OCI-LY7 (cell line): Measurements from ENCODE around the gene SOX5. TPM values are rescaled to one million over a fixed set of nuclear protein-coding genes. Genes with fewer than 3 reads are reported as not detected.

Experiments used
- BruUV-seq: library from RNA; stranded (reverse); fragments of 400-500 nt; replicated peaks from 2 replicates; lab custom pipeline; 2021; lab: Mats Ljungman, UMichigan
- CTCF ChIA-PET: fragments of 300-600 bp; sonication (Branson Sonifier 250); formaldehyde crosslinking; loops from one replicate; lab custom pipeline; 2022; ENCODE audit warnings: antibody characterized with exemption; ENCODE audit not compliant: unreplicated experiment; lab: Charles Lee
- POLR2A ChIA-PET: fragments of 300-600 bp; sonication (Branson Sonifier 250); formaldehyde crosslinking; loops from one replicate; lab custom pipeline; 2022; ENCODE audit warnings: antibody characterized with exemption; lab: Charles Lee
- DNase-seq: peaks from one replicate; pipeline ENCODE4 v3.0.0-alpha.2; 2015; ENCODE audit warnings: low spot score
- H2AFZ ChIP-seq: fragments of 200-600 bp; sonication (generic), shearing (Covaris generic); 2 replicates; pipeline ENCODE4 v1.6.1; 2014; ENCODE audit warnings: mild to moderate bottlenecking, antibody characterized with exemption, low read length, moderate library complexity
- H3K27ac ChIP-seq: fragments of 200-600 bp; sonication (generic); 2 replicates; pipeline ENCODE4 v1.5.1; 2014; ENCODE audit warnings: mixed run types, low read depth, mild to moderate bottlenecking, moderate library complexity, low read length, inconsistent platforms; ENCODE audit not compliant: poor library complexity, severe bottlenecking
- H3K36me3 ChIP-seq: fragments of 200-600 bp; sonication (generic); 2 replicates; pipeline ENCODE4 v1.6.1; 2014; ENCODE audit warnings: mild to moderate bottlenecking, antibody characterized with exemption, low read length, moderate library complexity, mixed read lengths; ENCODE audit not compliant: insufficient read depth
- H3K4me1 ChIP-seq: fragments of 200-600 bp; sonication (generic); 2 replicates; pipeline ENCODE4 v1.5.1; 2014; ENCODE audit warnings: mild to moderate bottlenecking, low read length; ENCODE audit not compliant: insufficient read depth, poor library complexity, severe bottlenecking
- H3K4me2 ChIP-seq: fragments of 200-600 bp; sonication (generic); 2 replicates; pipeline ENCODE4 v1.6.1; 2014; ENCODE audit warnings: mild to moderate bottlenecking, low read length
- H3K4me3 ChIP-seq: fragments of 200-600 bp; sonication (generic); 2 replicates; pipeline ENCODE4 v1.5.1; 2014; ENCODE audit warnings: mild to moderate bottlenecking, low read depth, low read length; ENCODE audit not compliant: poor library complexity, severe bottlenecking
- H3K79me2 ChIP-seq: fragments of 200-600 bp; sonication (generic); 2 replicates; pipeline ENCODE4 v1.6.1; 2016; ENCODE audit warnings: low read depth, mild to moderate bottlenecking, low read length, moderate library complexity, mixed read lengths; ENCODE audit not compliant: insufficient read depth
- H3K9me2 ChIP-seq: fragments of 200-600 bp; sonication (generic); 2 replicates; pipeline ENCODE4 v1.6.1; 2016; ENCODE audit warnings: mild to moderate bottlenecking, low read length, mixed read lengths; ENCODE audit not compliant: insufficient read depth
- H3K9me3 ChIP-seq: fragments of 200-600 bp; sonication (generic); 2 replicates; pipeline ENCODE4 v1.6.1; 2014; ENCODE audit warnings: mild to moderate bottlenecking, mixed run types, low read length, mixed read lengths
- H4K20me1 ChIP-seq: fragments of 200-600 bp; sonication (generic); 2 replicates; pipeline ENCODE4 v1.6.1; 2014; ENCODE audit warnings: mild to moderate bottlenecking, antibody characterized with exemption, low read length, moderate library complexity, mixed read lengths; ENCODE audit not compliant: insufficient read depth
- EZH2phosphoT487 ChIP-seq: fragments of 200-600 bp; sonication (generic); IDR thresholded peaks from 2 replicates; pipeline ENCODE4 v1.6.1; 2018; ENCODE audit warnings: low read depth, borderline replicate concordance, mild to moderate bottlenecking, mixed run types, antibody characterized with exemption, low read length, moderate library complexity, mixed read lengths
- intact Hi-C: fragments of 100-400 bp; cut with micrococcal nuclease; formaldehyde crosslinking; loops from one replicate; pipeline ENCODE4 v1.10.0; 2022; ENCODE audit not compliant: unreplicated experiment
- total RNA-seq, 2 experiments: library from RNA; depleted of rRNA in 1 of 2; stranded (reverse); fragments of >200 nt in 1 of 2; shearing (Covaris generic) in 1 of 2; gene quantifications; 2 replicates each; pipeline ENCODE4 v1.2.3, GENCODE V29; 2014 to 2022
- TF ChIP-seq, protein P1 (sequence below): fragments of 200-600 bp; sonication (generic); conservative IDR thresholded peaks from 2 replicates; pipeline ENCODE4 v1.5.1; 2014; ENCODE audit warnings: mild to moderate bottlenecking, antibody characterized with exemption, low read length, moderate library complexity, mixed read lengths

Gene SOX5
- total RNA-seq, 2 experiments from 2014 or later: 0.16 TPM; not detected in 1

DNA sequence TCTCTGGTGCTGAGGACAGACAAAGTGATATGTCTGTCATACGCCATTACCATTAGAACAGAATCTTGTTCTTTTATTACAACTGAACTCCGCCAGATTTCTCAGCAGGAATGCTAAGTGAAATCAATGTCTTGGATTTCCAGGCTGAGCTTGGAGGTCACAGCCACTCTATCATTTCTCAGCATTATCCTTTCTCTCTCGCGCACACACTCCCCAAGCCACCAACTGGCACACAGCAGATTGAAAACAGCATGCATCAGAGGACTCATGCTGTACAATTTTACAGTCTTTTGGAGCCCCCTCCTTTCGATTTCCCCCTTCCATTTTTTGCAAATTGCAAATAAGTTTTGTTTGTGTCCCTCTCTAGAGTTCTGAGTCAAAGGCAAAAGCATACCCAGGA, 348.6 kb downstream of the SOX5 start:
- H4K20me1 ChIP-seq: no peaks in the 10 kb centered on the region
- no peaks in the 10 kb centered on the region for H3K9me3 ChIP-seq
- H3K9me2 ChIP-seq: no peaks in the 10 kb centered on the region
- H3K36me3 ChIP-seq: no peaks in the 10 kb centered on the region
- H3K79me2 ChIP-seq: no peaks in the 10 kb centered on the region
- no peaks in the 10 kb centered on the region for H3K4me1 ChIP-seq
- intact Hi-C loops: no loop called here
- no peak overlapping the region for H2AFZ ChIP-seq
- ChIA-PET CTCF (interaction anchor here (0.6 kb wide), 1 partner anchor 111 kb away, joined by 3 read pairs; no protein-coding TSS in a partner anchor), POLR2A (interaction anchor here (0.7 kb wide), 1 partner anchor 17 kb away, joined by 4 read pairs; no protein-coding TSS in a partner anchor)
- H3K4me2 ChIP-seq: no peak overlapping the region
- BruUV-seq: no TSS peak
- H3K27ac ChIP-seq: no peak overlapping the region
- TF ChIP-seq, protein P1, sequence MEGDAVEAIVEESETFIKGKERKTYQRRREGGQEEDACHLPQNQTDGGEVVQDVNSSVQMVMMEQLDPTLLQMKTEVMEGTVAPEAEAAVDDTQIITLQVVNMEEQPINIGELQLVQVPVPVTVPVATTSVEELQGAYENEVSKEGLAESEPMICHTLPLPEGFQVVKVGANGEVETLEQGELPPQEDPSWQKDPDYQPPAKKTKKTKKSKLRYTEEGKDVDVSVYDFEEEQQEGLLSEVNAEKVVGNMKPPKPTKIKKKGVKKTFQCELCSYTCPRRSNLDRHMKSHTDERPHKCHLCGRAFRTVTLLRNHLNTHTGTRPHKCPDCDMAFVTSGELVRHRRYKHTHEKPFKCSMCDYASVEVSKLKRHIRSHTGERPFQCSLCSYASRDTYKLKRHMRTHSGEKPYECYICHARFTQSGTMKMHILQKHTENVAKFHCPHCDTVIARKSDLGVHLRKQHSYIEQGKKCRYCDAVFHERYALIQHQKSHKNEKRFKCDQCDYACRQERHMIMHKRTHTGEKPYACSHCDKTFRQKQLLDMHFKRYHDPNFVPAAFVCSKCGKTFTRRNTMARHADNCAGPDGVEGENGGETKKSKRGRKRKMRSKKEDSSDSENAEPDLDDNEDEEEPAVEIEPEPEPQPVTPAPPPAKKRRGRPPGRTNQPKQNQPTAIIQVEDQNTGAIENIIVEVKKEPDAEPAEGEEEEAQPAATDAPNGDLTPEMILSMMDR: no peak
- TF ChIP-seq EZH2phosphoT487: no peak
- H3K4me3 ChIP-seq: no peak overlapping the region
- no peak for DNase-seq

DNA sequence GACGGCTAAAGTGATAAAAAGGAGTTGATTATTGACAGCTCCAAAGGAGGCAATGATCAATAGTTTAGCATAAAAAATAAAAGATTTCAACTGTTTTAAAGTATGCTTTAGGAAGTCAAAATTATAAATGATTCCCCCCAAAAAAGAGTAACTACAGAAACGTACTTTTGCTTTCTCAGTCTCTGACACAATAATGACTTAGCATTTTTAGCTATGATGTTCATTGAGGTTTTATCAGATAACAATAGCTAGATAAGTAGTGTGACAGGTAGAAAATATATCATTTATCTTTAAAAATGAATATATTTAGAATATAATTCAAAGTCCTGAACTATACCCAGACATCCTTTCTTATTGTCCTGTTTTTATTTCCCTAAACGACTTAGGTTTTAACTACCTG, 352.9 kb downstream of the SOX5 start:
- intact Hi-C loops: no loop called here
- no peaks in the 10 kb centered on the region for H3K9me3 ChIP-seq
- no peaks in the 10 kb centered on the region for H3K9me2 ChIP-seq
- H3K79me2 ChIP-seq: no peaks in the 10 kb centered on the region
- H4K20me1 ChIP-seq: no peaks in the 10 kb centered on the region
- H3K4me2 ChIP-seq: no peak overlapping the region
- no peak overlapping the region for H3K4me3 ChIP-seq
- H3K4me1 ChIP-seq: no peaks in the 10 kb centered on the region
- no peak overlapping the region for H3K27ac ChIP-seq
- H3K36me3 ChIP-seq: no peaks in the 10 kb centered on the region
- no peak for DNase-seq
- no peak overlapping the region for H2AFZ ChIP-seq
- CTCF ChIA-PET: no interaction called here
- TF ChIP-seq EZH2phosphoT487: no peak
- TF ChIP-seq, protein P1: no peak
- no TSS peak for BruUV-seq
- POLR2A ChIA-PET: interaction anchor here (0.7 kb wide), 1 partner anchor 774 kb away, joined by 3 read pairs; no protein-coding TSS in a partner anchor

DNA sequence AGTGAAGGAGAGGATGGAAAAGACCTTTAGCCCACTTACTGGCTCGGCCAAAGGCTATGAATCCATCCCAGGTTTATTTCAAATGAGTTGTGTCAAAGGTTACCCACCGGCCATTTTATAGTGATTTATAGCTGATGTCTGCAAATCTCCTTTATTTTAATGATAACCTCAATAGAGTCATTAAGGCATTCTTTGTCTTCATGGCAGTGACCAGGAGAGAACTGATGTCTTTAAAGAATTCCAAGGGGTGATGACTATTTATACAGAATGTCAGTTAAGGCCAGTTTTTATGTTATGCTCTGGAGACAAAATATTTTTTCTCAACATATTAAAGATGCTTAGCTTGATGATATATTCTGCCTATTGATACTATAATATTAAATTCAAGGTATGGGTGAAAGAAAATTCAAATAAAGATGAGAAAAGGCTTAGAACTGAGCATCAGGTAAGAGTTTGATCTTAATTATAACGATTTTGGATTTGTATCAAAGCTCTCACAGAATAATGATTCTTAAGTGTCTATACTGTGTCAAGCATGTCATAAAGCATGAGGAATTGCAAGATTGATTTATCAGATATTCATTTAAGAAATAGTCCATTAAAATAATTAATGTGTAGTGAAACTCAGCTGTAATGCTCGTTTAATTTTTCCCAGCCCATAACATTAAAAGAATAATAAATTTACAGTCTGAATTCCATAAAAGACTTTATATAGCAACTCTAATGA, 361.5 kb downstream of the SOX5 start:
- H3K27ac ChIP-seq: no peak overlapping the region
- H2AFZ ChIP-seq: no peak overlapping the region
- no peaks in the 10 kb centered on the region for H3K9me3 ChIP-seq
- no peak overlapping the region for H3K4me3 ChIP-seq
- POLR2A ChIA-PET: interaction anchor here (0.6 to 1.5 kb wide), 4 partner anchors 9 to 158 kb away, joined by 3 to 4 read pairs (median 3); no protein-coding TSS in a partner anchor
- H4K20me1 ChIP-seq: no peaks in the 10 kb centered on the region
- no peaks in the 10 kb centered on the region for H3K36me3 ChIP-seq
- no peak for TF ChIP-seq EZH2phosphoT487
- TF ChIP-seq, protein P1: no peak
- H3K9me2 ChIP-seq: no peaks in the 10 kb centered on the region
- CTCF ChIA-PET: no interaction called here
- DNase-seq: no peak
- no TSS peak for BruUV-seq
- H3K79me2 ChIP-seq: no peaks in the 10 kb centered on the region
- H3K4me2 ChIP-seq: no peak overlapping the region
- intact Hi-C loops: no loop called here
- H3K4me1 ChIP-seq: no peaks in the 10 kb centered on the region
